ENCODE results near the gene GCK.

GCK gene

GRCh38 chr7:44153948-44154335 is 35.3 kb downstream of the GCK start:
- no peak for DNase-seq

DNA sequence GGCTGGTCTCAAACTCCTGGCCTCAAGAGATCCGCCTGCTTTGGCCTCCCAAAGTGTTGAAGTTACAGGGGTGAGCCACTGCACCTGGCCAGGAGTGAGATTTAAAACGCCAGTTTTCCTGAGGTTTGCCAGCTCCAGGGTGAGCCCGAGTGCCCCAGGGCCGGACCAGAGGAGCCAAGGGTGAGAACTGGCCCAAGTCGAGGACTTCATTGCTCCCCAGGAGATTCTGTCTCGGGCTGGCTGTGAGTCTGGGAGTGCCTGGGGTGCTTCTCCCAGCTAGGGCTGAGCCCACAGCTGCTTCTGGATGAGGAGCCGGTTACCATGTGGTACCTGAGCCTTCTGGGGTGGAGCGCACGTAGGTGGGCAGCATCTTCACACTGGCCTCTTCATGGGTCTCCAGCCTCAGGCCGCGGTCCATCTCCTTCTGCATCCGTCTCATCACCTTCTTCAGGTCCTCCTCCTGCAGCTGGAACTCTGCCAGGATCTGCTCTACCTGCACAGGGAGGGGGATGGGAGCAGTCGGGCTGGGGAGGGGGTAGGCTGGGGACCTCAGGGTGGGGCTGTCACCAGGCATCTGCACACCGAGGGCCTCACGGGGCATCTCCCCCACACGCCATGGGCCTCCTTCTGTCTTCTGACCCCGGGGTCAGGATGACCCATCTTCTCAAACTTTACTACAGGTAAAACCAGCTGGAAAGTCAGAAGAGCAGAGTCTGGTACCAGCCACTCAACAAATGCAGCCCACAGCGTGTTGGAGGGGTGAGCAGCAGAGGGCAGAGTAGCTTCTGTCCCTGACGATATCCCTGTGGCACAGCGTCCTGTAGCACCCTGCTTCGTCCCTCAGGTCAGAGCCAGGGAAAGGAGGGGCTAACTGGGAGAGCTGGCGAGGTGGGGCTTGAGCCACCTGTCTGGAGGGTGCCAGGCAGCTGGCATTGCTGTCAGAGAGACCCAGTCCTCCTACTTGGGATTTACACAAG is 36.0 kb downstream of the GCK start:
- DNase-seq = no peak

DNA sequence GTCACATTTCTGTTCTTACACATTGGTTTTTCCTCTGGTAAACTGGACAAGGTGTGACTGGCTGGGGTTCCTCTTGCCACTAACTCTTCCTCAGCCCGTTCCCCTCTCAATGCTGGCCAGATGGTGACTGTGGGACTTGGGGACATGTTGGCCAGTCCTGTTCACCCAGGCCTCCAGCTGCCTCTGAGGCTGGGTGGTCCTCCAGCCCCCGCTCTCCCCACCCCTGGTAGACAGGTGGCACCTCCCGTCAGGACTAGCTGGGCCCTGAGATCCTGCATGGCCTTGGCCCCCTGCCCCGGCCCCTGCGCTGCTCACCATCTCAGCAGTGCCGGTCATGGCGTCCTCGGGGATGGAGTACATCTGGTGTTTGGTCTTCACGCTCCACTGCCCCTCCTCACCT is 37.3 kb downstream of the GCK start:
- no peak for DNase-seq

DNA sequence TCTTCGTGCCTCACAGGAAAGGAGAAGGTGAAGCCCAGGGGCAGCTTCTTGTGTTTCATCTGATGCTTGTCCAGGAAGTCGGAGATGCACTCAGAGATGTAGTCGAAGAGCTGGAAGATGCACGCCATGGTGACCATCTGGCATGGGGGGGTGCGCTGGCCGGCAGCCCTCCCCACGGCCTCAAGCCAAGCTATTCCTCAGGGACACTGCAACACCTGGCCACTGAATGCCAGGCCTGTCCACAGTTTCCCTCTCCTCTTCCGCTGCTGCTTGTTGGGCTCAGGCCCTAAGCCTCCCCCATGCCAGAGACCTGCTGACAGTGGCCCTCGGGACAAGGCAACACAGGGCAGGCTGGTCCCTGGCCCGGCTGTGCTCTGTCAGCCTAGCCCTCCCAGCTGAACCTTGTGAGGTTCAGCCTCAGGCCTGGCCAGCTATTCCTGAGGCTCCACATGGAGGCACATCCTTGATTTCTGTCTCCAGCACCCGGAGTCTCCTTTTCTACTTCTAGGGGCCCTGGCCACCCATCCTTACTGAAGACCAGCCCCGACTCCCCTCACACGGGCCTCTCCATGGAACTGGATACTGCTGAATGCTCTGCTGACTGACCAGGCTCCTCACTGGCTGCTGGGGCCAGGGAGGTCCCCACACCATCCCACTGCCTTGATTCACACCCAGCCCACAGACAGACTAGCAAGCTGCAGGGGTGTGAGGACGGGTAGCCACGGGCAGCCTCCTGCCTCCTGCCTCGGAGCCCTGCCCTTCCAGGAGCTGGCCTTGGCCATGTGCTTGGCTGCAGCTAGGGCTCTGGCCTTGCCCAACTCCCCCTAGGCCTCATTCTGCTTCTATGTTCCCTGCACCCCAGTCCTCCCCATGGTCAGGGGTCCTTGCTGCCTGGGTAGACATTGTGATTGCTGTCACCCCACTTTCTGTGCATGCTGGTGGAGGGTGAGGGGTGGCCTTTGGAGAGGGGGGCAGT is 38.0 kb downstream of the GCK start:
- DNase-seq = no peak

DNA sequence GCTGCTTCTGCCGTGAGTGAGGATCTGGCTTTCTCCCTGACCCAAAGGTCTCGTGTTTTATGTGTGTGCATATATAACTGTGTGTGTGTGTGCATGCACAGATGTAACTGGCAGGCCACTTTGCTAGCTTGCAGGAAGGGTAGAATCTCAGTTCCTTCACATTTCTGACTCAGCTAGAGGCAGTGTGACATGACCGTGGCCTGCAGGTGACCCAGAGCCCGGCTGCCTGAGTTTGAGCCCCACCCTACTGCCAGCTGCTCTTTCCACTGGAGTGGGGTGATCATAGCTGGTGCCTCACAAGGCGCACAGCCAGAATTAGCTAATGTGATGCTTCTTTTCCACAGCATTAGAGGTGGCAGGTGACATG is 38.8 kb downstream of the GCK start:
- DNase-seq = no peak

GRCh38 chr7:44149571-44150465 is 39.4 kb downstream of the GCK start:
- no peak for DNase-seq

DNA sequence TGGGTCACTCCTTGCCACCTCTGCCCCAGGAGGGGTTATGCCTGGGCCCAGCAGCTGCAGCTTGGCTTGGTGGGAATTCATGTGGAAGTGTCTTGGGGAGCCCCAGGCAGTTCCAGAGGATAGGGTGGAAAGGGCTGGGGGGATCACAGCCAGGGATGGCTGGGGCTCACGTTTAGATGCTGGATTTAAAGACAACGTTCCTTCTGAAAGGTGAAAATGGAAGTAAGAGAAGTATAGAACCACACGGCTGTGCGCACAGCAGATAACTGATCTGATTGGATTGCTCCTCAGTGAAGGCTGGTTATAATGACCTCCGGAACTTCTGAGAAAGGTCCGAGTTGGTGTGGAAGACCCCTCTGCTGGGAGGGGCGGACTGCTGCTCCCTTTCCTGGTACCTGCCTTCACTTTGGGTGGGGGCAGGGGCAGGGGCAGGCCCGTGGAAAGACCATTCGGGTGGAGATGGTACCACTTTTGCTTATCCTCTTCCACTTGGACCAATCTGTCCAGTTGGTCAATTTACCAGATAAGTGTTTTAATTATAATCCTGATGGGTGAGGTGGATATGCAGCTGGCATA is 40.2 kb downstream of the GCK start:
- DNase-seq = no peak

- no peak for DNase-seq
Measured at GRCh38 chr7:44148166-44148565, 41.1 kb downstream of the GCK start.

DNA sequence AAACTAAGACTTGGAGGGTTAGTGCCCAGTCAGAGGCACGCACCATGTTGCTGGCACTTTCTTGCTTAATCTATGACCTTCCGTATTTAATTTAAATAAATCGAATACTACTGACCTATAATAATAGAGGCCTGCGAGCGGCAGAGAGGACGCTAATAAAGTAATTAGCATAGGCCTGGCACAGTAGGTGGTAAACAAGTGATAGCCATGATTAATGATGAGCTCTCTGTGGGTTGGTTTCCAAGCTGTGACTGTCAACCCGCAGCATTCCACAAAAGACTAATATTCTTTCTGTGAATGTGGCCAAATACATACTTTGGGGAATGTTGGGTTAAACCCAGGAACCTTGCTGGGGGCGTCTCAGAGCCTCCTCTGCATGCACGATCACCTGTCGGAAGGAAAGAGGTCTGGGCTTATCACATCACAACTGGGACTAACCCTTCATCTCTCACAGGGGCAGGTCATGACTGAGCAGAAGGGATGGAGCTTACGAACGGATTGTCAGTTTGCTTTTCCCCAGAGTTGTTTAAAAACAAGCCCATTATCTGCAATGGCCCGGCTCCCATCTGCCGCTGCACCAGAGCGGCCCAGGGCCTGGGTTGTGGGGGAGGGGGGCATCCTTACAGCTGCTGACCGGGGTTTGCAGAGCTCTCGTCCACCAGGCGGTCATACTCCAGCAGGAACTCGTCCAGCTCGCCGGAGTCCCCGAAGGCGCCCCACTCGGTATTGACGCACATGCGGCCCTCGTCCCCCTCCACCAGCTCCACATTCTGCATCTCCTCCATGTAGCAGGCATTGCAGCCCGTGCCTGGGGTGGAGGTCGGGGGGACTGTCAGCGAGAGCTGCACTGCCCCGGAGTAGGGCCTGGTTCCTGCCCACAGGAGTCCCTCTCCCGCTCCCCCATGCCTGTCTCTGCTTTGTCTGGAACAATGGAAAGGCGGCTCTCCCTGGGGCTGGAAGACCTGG is 41.9 kb downstream of the GCK start:
- DNase-seq = no peak

GRCh38 chr7:44145969-44146911 is 43.0 kb downstream of the GCK start:
- no peak for DNase-seq

- DNase-seq = no peak
Measured at GRCh38 chr7:44145479-44145968, 43.7 kb downstream of the GCK start.

- DNase-seq = no peak
Measured at GRCh38 chr7:44144968-44145478, 44.2 kb downstream of the GCK start.

DNA sequence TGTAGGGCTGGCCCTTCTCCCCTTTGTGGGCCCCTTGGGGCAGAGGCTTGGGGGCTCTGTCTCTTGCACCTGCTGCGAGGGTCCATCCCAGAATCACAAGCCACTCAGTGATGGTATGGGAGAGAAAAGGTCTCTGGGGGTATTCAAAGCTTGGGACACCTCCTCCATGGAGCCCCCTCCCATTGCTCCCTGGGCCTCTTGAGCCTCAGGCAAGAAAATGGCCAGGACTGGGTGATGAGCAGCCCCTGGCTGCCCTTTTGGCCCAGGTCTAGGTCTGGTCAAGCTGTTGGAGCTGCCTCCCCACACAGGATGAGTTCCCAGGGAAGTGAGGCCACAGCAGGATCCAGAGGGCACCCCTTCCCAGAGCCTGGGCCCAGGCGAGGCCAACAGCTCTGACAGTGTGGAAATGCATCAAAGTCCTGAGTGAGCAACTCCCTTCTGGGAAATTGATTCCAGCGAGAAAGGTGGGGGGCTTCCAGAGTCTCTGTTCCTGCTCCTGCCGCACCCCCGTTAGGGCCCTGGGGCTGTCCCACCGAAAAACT is 44.7 kb downstream of the GCK start:
- no peak for DNase-seq

DNA sequence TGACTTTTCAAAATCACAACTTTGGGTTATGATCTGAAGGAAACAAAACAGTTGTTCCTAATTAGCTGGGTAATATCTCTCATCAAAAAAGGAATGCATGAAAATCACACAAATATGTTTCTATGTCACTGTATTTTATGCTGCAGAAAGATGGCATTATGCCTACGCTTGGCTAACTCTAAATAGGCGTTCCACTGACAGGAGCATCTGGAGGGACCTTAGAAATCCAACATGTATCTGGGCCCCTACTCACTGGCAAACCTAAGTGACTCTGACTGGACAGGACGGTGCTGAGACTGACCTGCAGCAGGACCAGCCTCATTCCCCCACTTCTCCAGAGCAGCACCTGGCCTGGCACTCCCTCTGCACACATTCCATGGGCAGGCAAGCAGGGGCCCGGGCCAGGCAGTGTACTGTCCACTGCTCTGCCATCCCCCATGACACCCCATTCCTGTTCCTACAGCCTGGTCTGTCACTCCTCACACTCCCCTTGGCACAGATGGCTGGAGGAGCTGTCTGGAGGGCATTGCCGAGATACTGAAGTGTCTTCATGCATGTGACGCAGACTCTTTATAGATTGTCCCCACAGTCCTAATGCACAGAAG is 45.5 kb downstream of the GCK start:
- DNase-seq = no peak

- no peak for DNase-seq
Measured at GRCh38 chr7:44142028-44142427, 47.2 kb downstream of the GCK start.

DNA sequence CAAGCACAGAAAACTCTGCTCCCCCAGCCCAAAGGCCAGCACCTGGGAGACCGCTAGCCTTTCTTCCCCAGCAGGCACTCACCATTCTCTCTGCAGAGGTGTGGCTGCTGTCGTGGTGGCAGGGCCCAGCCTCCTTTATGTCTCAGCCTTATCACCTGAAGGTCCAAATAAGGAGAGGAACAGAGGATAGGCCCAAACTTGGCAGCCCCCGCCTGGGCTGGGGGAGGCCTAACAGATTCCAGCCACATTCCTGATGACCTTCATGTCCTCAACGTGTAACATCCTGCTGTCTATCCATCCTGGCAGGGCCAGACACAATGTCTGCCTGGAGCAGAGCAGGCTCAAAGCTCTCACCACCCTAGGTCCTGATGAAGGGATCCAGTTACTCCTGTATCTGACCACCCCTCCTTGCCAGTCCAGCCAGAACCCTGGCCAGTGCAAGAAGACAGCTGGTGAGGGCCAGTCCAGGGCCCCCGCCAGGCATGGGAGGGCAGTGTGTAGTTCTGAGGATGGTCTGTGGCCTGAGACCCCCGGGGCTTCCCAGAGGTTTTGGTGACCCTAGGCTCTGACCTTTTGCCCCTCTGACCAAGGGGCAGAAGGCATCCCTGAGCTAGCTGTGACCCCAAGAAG is 47.9 kb downstream of the GCK start, which contains the start of gene MYL7:
MYL7 (minus strand) TSS at position 112 of the 630 bp plus-strand sequence; CDS start at position 85, 27 bp downstream.
- DNase-seq = no peak

DNA sequence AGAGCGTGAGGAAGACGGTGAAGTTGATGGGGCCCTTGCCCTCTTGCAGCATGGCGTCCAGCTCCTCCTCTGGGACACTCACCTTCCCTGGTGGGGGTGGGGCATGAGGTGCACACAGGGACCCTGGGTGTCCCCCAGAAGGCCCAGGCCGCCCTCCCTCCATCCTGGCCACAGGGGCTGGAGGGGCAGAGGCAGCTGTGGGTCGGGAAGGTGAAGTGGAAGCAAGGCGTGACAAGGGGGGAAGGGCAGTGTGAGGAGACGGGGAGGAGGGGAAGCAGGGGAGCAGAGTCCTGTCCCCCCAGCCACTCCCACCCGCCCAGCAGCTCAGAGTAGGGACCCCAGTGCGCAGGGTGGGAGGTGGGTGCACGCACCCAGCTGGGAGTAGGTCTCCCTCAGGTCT is 48.9 kb downstream of the GCK start:
- no peak for DNase-seq

Measured in inflammatory macrophage (primary cell).